Muscle of arm (tissue), 12 donors: Measurements from ENCODE around the gene OSBPL6. TPM values are rescaled to one million over a fixed set of nuclear protein-coding genes. Genes with fewer than 3 reads are reported as not detected.

Experiments used
- DNase-seq: peaks from one replicate; pipeline ENCODE4 v3.0.0-alpha.2; 2013
- polyA plus RNA-seq, 12 donors: library from polyadenylated mRNA; unstranded; fragments of 120-200 nt; gene quantifications; one replicate each; pipeline ENCODE4 v1.2.1, GENCODE V29; 2013; ENCODE audit not compliant: insufficient read length in 12 of 12

Gene OSBPL6
- polyA plus RNA-seq, 12 donors: 2.2 to 9.8 (median 7.6) TPM; not detected in 1

GRCh38 chr2:178448968-178449661, 254.8 kb downstream of the OSBPL6 start:
- DNase-seq: no peak

- DNase-seq: peak; percentile 51
Measured at GRCh38 chr2:178449700-178450523, 255.6 kb downstream of the OSBPL6 start.

DNA sequence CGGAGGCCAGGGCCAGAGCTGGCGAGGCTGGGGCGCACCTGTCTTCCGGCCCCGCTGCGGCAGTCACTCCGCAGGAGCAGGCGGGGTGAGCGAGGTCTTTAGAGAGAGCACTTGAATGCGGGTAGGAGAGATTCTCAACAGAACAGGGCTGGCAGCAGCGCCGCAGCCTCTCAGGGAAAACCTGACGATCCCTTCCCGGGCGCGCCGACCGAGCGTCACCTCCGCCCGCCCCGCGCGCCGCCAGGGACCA, 256.1 kb downstream of the OSBPL6 start:
- no peak for DNase-seq

DNA sequence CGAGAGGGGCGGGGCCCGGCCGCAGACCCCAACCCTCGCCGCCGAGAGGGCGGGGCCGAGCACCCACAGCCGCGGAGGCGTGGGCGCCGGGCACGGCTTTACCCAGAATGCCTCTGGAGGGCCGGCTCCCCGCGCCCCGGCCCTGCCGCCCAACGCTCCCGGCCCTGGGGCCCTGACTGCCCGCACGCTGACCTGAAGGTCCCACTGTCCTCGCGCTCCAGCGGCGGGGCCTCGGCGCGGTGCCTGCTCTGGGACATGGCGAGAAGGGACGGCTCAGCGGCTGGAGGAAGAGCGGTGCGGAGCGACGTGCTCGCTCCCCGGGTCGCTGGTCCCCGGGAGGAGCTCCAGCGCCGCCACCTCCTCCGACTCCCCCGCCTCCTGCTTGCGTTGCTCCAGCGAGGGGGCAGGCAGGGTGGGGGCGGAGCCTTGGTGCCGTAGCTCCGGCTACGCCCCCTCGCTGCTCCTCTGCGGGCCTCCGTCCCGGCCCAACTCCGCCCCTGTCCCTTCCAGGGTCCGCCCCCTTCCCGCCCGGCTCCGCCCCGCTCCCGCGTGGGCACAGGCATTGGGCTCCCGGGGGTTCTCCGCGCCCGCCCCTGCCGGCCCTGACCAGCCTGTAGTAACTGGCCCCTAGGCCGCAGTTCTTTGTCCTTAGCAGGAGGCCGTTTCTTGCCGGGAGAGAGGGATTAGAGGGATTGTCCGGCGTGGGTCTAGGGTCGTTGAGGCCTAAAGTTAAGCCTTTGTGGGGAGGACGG, 256.6 kb downstream of the OSBPL6 start, which contains the start of the genes PJVK and PRKRA:
Gene PJVK (plus strand): TSS at position 605 of the 752 bp plus-strand sequence. CDS start 2,032 bp downstream, outside the sequence.
Gene PRKRA (minus strand): TSS at position 402 of the 752 bp plus-strand sequence. CDS start 145 bp downstream, at position 257.
- peak; percentile 98 for DNase-seq

DNA sequence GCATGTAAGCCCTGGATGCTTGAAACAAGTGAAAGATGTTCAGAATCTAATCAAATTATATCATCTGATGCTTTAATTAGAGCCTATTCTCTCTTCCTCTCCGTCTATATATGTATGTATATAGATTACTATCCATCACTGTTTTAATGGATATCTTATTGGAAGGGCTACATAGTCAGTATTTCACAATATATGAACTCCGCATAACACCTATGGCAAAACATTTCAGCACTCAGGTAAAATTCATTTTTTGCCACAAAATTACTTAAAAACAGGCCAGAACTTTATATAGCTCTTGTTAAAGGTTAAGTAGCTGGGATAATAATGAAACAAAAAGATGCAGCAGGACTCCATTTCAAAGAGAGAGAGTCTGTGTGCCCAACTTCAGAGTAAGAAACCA, 258.0 kb downstream of the OSBPL6 start:
- no peak for DNase-seq

Other genes starting within 250 kb of the OSBPL6 start
- gene PDE11A, start 121.7 kb upstream of the OSBPL6 start, polyA plus RNA-seq: 1 to 10 TPM in 4 of 12 donors, under 1 TPM in 6, not detected in 2; 0.33 to 2.0 (median 0.78) TPM
- gene RBM45, start 82.1 kb upstream of the OSBPL6 start, polyA plus RNA-seq: 10 to 100 TPM in 10 of 12 donors, 1 to 10 TPM in 1, not detected in 1; 8.2 to 19.3 (median 12.0) TPM